GM19467 (cell line): ENCODE results near the gene SPDYE2.
"Not testable (repeated sequence)": the region's sequence is repeated elsewhere in the genome, so short reads cannot be mapped to it uniquely, and the experiment has no call there.

Source experiments
- ATAC-seq: cut with Tn5 transposase; IDR thresholded peaks from one replicate; pipeline ENCODE4 v1.9.1; 2021; ENCODE audit warnings: mild to moderate bottlenecking, moderate library complexity; ENCODE audit not compliant: unreplicated experiment

SPDYE2 gene

GRCh38 chr7:102535062-102535615 lies 15.9 kb upstream of the SPDYE2 start:
- ATAC-seq, result not testable (repeated sequence)

- ATAC-seq, result not testable (repeated sequence)
Measured at GRCh38 chr7:102540604-102541003, 10.4 kb upstream of the SPDYE2 start.

DNA sequence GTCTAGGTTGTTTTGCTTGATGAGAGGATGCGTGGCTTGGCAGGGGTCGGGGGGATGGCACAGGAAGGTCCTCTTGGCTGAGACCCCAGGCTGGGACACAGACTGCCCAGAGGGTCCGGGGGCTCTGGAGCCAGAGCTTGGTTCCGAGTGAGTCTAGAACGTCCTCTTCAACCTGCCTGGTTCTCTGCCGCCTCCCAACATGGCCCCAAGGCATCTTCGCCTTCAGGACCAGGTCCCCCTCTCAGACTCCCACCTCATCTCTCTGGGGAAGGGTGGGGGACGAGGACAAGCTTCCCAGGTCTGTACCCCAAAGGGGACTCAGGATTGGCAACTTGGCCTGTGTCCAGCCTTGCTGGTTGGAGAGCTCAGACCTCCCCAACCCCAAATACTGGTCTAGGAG lies 8.9 kb upstream of the SPDYE2 start:
- ATAC-seq, result not testable (repeated sequence)

- not testable (repeated sequence) for ATAC-seq
Measured at GRCh38 chr7:102542771-102543170, 8.3 kb upstream of the SPDYE2 start.

DNA sequence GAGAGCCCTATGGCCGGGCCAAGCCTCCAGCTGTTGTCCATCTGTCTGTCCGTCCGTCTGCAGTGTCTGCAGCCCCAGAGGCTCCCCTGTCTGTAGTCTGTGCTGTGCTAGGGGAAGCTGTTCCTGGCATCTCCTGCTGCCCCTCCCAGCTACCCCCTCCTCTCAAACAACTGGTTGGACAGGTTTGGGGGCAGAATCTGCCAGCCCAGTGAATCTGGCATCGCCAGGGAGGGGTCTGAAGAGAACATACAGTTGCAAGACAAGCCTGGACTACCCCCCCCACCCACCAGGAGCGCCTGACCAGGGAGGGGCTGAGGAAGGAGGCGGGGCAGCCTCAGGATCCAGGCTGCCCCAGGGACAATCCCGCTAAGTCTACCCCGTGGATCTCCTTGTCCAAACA lies 7.4 kb upstream of the SPDYE2 start, which contains the start of gene UPK3BL2:
UPK3BL2 (minus strand) TSS at position 101 of the 400 bp plus-strand sequence; CDS start at position 41, 60 bp downstream.
- not testable (repeated sequence) for ATAC-seq

DNA sequence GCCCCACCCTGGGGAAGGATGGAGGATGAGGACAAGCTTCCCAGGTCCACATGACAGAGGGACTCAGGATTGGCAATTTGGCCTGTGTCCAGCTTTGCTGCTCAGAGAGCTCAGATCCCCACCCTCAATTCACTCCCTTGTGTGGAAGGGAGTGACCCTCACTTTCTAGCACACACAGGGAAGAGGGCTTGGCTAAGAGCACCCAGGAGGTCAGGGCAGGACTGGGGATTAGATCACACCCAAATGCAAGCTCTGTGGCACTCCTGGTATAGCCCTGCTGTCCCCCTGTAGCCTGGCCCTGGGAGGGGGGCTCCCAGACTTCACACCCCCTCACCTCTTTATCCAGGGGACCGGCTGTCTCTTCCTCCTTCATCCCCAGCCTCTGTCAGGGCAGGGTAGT lies 6.7 kb upstream of the SPDYE2 start:
- not testable (repeated sequence) for ATAC-seq

DNA sequence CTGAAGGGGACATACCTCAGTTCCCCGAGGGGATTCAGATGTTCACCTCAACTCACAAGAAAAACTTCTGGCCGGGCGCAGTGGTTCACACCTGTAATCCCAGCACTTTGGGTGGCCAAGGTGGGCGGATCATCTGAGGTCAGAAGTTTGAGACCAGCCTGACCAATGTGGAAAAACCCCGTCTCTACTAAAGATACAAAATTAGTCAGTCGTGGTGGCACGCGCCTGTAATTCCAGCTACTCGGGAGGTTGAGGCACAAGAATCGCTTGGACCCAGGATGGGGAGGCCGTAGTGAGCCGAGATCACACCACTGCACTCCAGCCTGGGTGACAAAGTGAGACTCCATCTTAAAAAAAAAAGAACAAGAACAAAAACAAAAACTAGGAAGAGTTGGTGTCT lies 5.7 kb upstream of the SPDYE2 start:
- not testable (repeated sequence) for ATAC-seq

- peak; percentile 53 for ATAC-seq
Measured at GRCh38 chr7:102546353-102546752, 4.7 kb upstream of the SPDYE2 start.

- ATAC-seq, result not testable (repeated sequence)
Measured at GRCh38 chr7:102568620-102569019, 17.6 kb downstream of the SPDYE2 start.

GRCh38 chr7:102572261-102573239 lies 21.5 kb downstream of the SPDYE2 start, which contains the start of gene POLR2J3:
TSS of gene POLR2J3 (minus strand) at chr7:102572583. CDS start at chr7:102572521, 62 bp downstream.
- peak; percentile 90 for ATAC-seq

- not testable (repeated sequence) for ATAC-seq
Measured at GRCh38 chr7:102574607-102575006, 23.6 kb downstream of the SPDYE2 start.

DNA sequence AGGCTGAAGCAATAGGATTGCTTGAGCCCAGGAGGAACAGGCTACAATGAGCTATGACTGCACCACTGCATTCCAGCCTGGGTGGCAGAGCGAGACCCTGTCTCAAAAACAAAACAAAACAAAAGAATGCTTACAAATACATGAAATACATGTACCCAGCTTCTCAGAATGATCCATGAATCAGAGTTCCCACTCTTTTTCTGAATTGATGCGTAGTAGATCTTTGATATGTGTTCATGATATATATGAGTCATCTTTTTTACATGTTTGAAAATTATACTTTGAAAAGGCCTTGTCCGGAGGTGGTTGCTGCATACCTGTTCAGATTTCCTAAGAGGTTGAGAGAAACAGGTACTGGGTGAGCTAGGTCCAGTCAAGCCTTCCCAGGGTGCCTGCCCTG lies 25.3 kb downstream of the SPDYE2 start:
- not testable (repeated sequence) for ATAC-seq

GRCh38 chr7:102577315-102578240 lies 26.6 kb downstream of the SPDYE2 start:
- not testable (repeated sequence) for ATAC-seq

DNA sequence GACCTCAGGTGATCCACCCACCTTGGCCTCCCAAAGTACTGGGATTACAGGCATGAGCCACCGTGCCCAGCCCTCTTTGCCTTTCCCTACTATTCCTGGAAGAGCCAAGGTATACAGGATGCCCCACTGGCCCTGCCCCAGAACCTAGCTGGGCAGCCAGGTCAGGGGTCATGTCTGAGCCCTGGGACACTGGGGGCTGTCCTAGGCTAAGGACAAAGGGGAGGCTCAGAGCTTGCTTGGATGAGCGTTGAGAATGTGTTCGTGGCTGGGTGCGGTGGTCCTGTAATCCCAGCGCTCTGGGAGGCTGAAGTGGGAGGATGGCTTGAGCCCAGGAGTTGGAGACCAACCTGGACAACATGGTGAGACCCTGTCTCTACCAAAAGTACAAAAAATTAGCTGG lies 27.5 kb downstream of the SPDYE2 start:
- ATAC-seq, result not testable (repeated sequence)

DNA sequence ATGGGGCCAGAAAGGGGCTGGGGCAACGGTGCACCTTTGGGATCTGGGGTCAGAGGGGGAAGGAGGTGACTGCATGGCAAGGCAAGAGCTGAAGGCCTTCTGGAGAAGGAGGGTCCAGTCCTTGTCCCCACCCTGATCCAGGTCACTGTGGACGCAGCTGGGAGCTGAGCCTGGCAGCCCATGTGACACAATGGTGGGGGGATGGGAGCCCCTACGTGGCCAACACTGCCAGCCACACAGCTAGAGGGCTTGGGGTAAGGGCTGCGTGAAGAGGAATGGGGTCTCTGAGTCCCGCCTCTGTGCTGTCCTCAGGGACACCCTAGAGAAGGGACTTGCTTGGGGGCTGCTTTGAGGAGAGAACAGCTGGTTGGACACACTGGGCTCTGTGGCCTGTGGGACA lies 30.7 kb downstream of the SPDYE2 start:
- ATAC-seq, result not testable (repeated sequence)

DNA sequence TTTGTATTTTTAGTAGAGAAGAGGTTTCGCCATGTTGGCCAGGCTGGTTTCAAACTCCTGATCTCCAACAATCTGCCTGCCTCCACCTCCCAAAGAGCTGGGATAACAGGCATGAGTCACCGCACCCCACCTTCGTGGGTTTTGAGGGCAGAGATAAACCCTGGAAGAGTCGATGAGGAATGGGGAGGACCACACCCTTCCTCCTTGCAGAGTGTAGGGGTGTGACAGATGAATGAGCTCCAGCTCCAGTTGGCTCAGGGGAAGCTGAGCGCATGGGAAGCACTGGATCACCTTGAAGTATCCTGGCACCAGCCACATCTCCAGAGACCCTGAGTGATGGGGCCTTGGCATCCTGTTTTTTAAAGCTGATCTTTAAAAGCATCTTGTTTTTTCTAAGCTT lies 32.5 kb downstream of the SPDYE2 start:
- not testable (repeated sequence) for ATAC-seq

- peak; percentile 41 for ATAC-seq
Measured at GRCh38 chr7:102589857-102590256, 38.8 kb downstream of the SPDYE2 start.

GRCh38 chr7:102592477-102593019 lies 41.5 kb downstream of the SPDYE2 start:
- ATAC-seq, result peak; percentile 39

- ATAC-seq, result peak; percentile 66
Measured at GRCh38 chr7:102593637-102594334, 42.8 kb downstream of the SPDYE2 start.

DNA sequence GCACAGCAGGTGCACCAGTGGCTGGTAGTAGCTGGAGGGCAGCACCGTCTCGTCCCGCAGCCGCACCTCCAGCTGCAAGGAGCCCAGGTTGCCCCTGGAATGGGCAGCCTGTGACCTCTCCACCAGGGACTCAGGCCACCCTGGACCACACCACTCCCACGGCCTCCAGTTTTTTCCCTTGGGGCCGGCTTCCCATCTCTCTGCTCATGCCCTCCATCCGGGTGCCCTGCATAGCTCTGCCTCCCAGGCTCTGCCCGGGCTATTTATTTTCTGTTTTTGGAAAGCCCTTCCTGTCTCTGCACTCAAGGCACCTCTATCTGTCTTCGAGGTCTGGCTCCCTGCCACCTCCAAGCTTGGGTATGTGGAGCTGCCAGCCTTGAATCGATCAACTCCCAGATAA lies 45.0 kb downstream of the SPDYE2 start:
- ATAC-seq, result not testable (repeated sequence)
